ENCODE data around the gene EIF1.
"Not testable (repeated sequence)": the region's sequence is repeated elsewhere in the genome, so short reads cannot be mapped to it uniquely, and the experiment has no call there.

GRCh38 chr17:41685753-41686152 is 2.9 kb upstream of the EIF1 start:
- TF ChIP-seq POLR2A, CTCF (IDR thresholded peaks at IDR 0.05): not testable (repeated sequence)

Measured in lower leg skin (tissue), 3 donors.